M059J (cell line): ENCODE results near the gene STN1. TPM values are rescaled to one million over a fixed set of nuclear protein-coding genes. Genes with fewer than 3 reads are reported as not detected.

Experiments used
- DNase-seq: peaks from one replicate; pipeline ENCODE4 v3.0.0-alpha.2; 2012; ENCODE audit warnings: low read depth
- total RNA-seq: library from RNA; depleted of rRNA; stranded (reverse); fragments of >200 nt; shearing (Covaris generic); gene quantifications from 2 replicates; pipeline ENCODE4 v1.2.3, GENCODE V29; 2014

Gene STN1
- total RNA-seq, 1 experiment from 2014 or later = 21.9 TPM

- no peak for DNase-seq
Observed at GRCh38 chr10:103929381-103929921, 11.5 kb upstream of the STN1 start.

GRCh38 chr10:103928784-103929183 lies 10.8 kb upstream of the STN1 start:
- no peak for DNase-seq

- DNase-seq = no peak
Observed at GRCh38 chr10:103926722-103927319, 8.8 kb upstream of the STN1 start.

GRCh38 chr10:103925591-103925990 lies 7.6 kb upstream of the STN1 start:
- DNase-seq = no peak

GRCh38 chr10:103923502-103923901 lies 5.5 kb upstream of the STN1 start:
- no peak for DNase-seq

- no peak for DNase-seq
Observed at GRCh38 chr10:103922659-103923058, 4.7 kb upstream of the STN1 start.

- no peak for DNase-seq
Observed at GRCh38 chr10:103921750-103922195, 3.8 kb upstream of the STN1 start.

GRCh38 chr10:103921248-103921647 lies 3.3 kb upstream of the STN1 start:
- DNase-seq = no peak

GRCh38 chr10:103919648-103920025 lies 1.7 kb upstream of the STN1 start:
- no peak for DNase-seq

- DNase-seq = peak; percentile 18
Observed at GRCh38 chr10:103917302-103918052, 507 bp downstream of the STN1 start.

GRCh38 chr10:103916876-103917275 lies 1.1 kb downstream of the STN1 start:
- DNase-seq = peak; percentile 13

GRCh38 chr10:103916254-103916653 lies 1.7 kb downstream of the STN1 start:
- no peak for DNase-seq

GRCh38 chr10:103915796-103916195 lies 2.2 kb downstream of the STN1 start:
- peak; percentile 20 for DNase-seq

- no peak for DNase-seq
Observed at GRCh38 chr10:103912759-103913158, 5.2 kb downstream of the STN1 start.

- DNase-seq = no peak
Observed at GRCh38 chr10:103911021-103911459, 6.9 kb downstream of the STN1 start.

- no peak for DNase-seq
Observed at GRCh38 chr10:103910442-103911012, 7.5 kb downstream of the STN1 start.

- DNase-seq = no peak
Observed at GRCh38 chr10:103905441-103905840, 12.5 kb downstream of the STN1 start.

- DNase-seq = no peak
Observed at GRCh38 chr10:103901299-103901698, 16.7 kb downstream of the STN1 start.

- DNase-seq = no peak
Observed at GRCh38 chr10:103899312-103899711, 18.7 kb downstream of the STN1 start.

- DNase-seq = peak; percentile 15
Observed at GRCh38 chr10:103897241-103897774, 20.7 kb downstream of the STN1 start.

GRCh38 chr10:103896225-103896624 lies 21.8 kb downstream of the STN1 start:
- peak; percentile 53 for DNase-seq

GRCh38 chr10:103895411-103896186 lies 22.4 kb downstream of the STN1 start:
- peak; percentile 95 for DNase-seq
